Measurements from ENCODE around the gene RIC1. TPM values are rescaled to one million over a fixed set of nuclear protein-coding genes. Genes with fewer than 3 reads are reported as not detected.

The RIC1 gene
- total and polyA plus RNA-seq, 11 donors = 2.4 to 14.4 (median 8.7) TPM

DNA sequence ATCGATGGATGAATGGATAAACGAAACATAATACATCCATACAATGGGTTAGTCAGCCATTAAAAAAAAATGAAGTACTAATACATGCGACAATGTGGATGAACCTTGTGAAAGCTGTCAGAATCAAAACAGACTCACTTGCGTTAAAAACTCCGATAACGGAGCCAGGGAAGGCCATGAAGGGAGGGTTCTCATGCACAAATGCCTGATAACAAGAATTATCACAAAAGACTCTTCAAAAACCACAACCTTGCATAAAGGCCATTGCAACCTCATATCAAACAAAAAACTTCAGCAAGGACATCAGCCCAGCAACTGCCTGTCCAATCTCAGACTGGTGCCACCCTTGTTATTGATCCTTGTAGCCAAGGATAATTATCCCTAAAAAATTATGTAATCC is 190.3 kb downstream of the RIC1 start:
- H3K27me3 ChIP-seq = no peaks in the 10 kb centered on the region
- intact Hi-C loops (cut with DNase I) = no loop called here
- no peak for DNase-seq
- H3K9me3 ChIP-seq = no peaks in the 10 kb centered on the region
- TF ChIP-seq, protein P1, sequence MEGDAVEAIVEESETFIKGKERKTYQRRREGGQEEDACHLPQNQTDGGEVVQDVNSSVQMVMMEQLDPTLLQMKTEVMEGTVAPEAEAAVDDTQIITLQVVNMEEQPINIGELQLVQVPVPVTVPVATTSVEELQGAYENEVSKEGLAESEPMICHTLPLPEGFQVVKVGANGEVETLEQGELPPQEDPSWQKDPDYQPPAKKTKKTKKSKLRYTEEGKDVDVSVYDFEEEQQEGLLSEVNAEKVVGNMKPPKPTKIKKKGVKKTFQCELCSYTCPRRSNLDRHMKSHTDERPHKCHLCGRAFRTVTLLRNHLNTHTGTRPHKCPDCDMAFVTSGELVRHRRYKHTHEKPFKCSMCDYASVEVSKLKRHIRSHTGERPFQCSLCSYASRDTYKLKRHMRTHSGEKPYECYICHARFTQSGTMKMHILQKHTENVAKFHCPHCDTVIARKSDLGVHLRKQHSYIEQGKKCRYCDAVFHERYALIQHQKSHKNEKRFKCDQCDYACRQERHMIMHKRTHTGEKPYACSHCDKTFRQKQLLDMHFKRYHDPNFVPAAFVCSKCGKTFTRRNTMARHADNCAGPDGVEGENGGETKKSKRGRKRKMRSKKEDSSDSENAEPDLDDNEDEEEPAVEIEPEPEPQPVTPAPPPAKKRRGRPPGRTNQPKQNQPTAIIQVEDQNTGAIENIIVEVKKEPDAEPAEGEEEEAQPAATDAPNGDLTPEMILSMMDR (IDR thresholded peaks at IDR 0.05) = no peak
- TF ChIP-seq POLR2A (IDR thresholded peaks at IDR 0.05) = no peak
- ATAC-seq = no peak
- H3K4me1 ChIP-seq = no peaks in the 10 kb centered on the region
- no peak overlapping the region for H3K27ac ChIP-seq
- H3K36me3 ChIP-seq = peaks cover 0 to 73% (median 39%) of the 10 kb centered on the region in 9 donors
- no peak overlapping the region for H3K4me3 ChIP-seq
- WGBS, 4 donors = 90 to 97% (median 93%) methylated on average over 6 of the region's 6 CpGs

- WGBS, 4 donors = 78 to 91% (median 88%) methylated on average over 1 of the region's 1 CpG
- intact Hi-C loops (cut with DNase I) = no loop called here
- Histone ChIP-seq H3K27ac (no peak overlapping the region), H3K27me3 (no peaks in the 10 kb centered on the region), H3K36me3 (peaks cover 0 to 72% (median 40%) of the 10 kb centered on the region in 9 donors), H3K4me1 (no peaks in the 10 kb centered on the region), H3K9me3 (no peaks in the 10 kb centered on the region), H3K4me3 (no peak overlapping the region)
- no peak for ATAC-seq
- no peak for TF ChIP-seq POLR2A (IDR thresholded peaks at IDR 0.05)
- TF ChIP-seq, protein P1 (IDR thresholded peaks at IDR 0.05) = no peak
- DNase-seq = no peak
These were observed 191.5 kb downstream of the RIC1 start for GRCh38 chr9:5820425-5820824.

DNA sequence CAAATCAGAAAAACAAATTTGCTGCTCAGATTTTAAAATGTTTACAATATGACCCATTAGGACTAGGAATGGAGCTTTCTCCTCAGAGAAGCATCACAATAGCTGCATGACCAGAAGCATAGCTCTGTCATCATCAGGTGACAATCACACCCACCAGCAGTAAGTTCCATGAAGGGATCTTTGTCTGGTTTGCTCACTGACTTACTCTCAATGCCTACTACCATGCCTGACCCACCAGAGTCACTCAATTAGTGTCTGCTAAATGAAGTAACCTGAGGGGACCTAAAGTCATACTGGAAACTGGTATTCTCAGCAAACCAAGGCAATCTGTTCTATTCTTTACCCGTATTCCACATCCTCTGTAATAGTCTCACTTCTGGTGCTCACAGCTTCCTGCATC is 196.3 kb downstream of the RIC1 start:
- Histone ChIP-seq H3K4me1 (no peaks in the 10 kb centered on the region), H3K4me3 (no peak overlapping the region), H3K27me3 (no peaks in the 10 kb centered on the region), H3K27ac (no peak overlapping the region), H3K36me3 (peaks cover 0 to 71% (median 50%) of the 10 kb centered on the region in 9 donors), H3K9me3 (no peaks in the 10 kb centered on the region)
- ATAC-seq = no peak
- WGBS, 4 donors = 64 to 81% (median 72%) methylated on average over 1 of the region's 1 CpG
- no peak for DNase-seq
- intact Hi-C loops (cut with DNase I) = no loop called here
- no peak for TF ChIP-seq POLR2A (IDR thresholded peaks at IDR 0.05)
- TF ChIP-seq, protein P1 (IDR thresholded peaks at IDR 0.05) = no peak

Other genes starting within 250 kb of the RIC1 start
- 10 to 100 TPM; 20.8 to 37.2 (median 31.0) TPM for gene PLGRKT, start 191.2 kb upstream of the RIC1 start, total RNA-seq
- gene PLGRKT, start 191.2 kb upstream of the RIC1 start, polyA plus RNA-seq = 10 to 100 TPM; 26.1 to 32.7 TPM
- gene CD274, start 178.6 kb upstream of the RIC1 start, total RNA-seq = 10 to 100 TPM; 11.6 to 54.4 (median 15.7) TPM
- gene CD274, start 178.6 kb upstream of the RIC1 start, polyA plus RNA-seq = 10 to 100 TPM in 1 of 2 donors, 1 to 10 TPM in 1; 3.5 to 50.1 TPM
- 10 to 100 TPM in 1 of 9 donors, 1 to 10 TPM in 5, under 1 TPM in 3; 0.86 to 10.5 (median 1.4) TPM for gene PDCD1LG2, start 118.6 kb upstream of the RIC1 start, total RNA-seq
- gene PDCD1LG2, start 118.6 kb upstream of the RIC1 start, polyA plus RNA-seq = under 1 TPM; 0.53 to 0.72 TPM
- 10 to 100 TPM; 10.9 to 28.7 (median 21.9) TPM for gene ERMP1, start 204.0 kb downstream of the RIC1 start, total RNA-seq
- gene ERMP1, start 204.0 kb downstream of the RIC1 start, polyA plus RNA-seq = 1 to 10 TPM; 5.8 to 8.9 TPM

All from heart left ventricle (tissue), 16 donors.